Lung (tissue), 12 donors: ENCODE data around the gene ZNF765. TPM values are rescaled to one million over a fixed set of nuclear protein-coding genes. Genes with fewer than 3 reads are reported as not detected.
A peak's percentile ranks its signal among the peaks of the same experiment; 100 is the strongest.
"Not testable (repeated sequence)": the region's sequence is repeated elsewhere in the genome, so short reads cannot be mapped to it uniquely, and the experiment has no call there.

Experiments used
- ATAC-seq: fragments of 200-7000 bp; cut with Tn5 transposase; one replicate; pipeline ENCODE4 v1.9.1; 2020; ENCODE audit warnings: moderate number of reproducible peaks; ENCODE audit not compliant: insufficient read depth, low FRiP score
- DNase-seq, 3 donors: peaks; one replicate each; pipeline ENCODE4 v3.0.0-alpha.2; 2013 to 2017
- H3K27ac ChIP-seq, 2 donors: one replicate each; pipeline ENCODE4 v1.5.1; 2013; ENCODE audit warnings: mild to moderate bottlenecking in 2 of 2, moderate library complexity in 2 of 2, control low read depth in 1 of 2, inconsistent platforms in 1 of 2, low read depth in 1 of 2, low read length in 1 of 2
- H3K27me3 ChIP-seq, 3 donors: one replicate each; pipeline ENCODE4 v1.5.1; 2013; ENCODE audit warnings: low read length in 2 of 3; ENCODE audit not compliant: control insufficient read depth in 3 of 3, insufficient read depth in 3 of 3
- H3K36me3 ChIP-seq, 4 donors: one replicate each; pipeline ENCODE4 v1.5.1; 2013; ENCODE audit warnings: low read length in 4 of 4, mild to moderate bottlenecking in 1 of 4, moderate library complexity in 1 of 4; ENCODE audit not compliant: control insufficient read depth in 4 of 4, insufficient read depth in 4 of 4
- H3K4me1 ChIP-seq, 5 donors: one replicate each; pipeline ENCODE4 v1.5.1; 2013; ENCODE audit warnings: low read length in 5 of 5, mild to moderate bottlenecking in 2 of 5, moderate library complexity in 1 of 5; ENCODE audit not compliant: control insufficient read depth in 5 of 5, insufficient read depth in 5 of 5
- H3K4me3 ChIP-seq: one replicate; pipeline ENCODE4 v1.5.1; 2013; ENCODE audit warnings: mild to moderate bottlenecking, control low read depth, moderate library complexity
- H3K9ac ChIP-seq, 2 donors: one replicate each; pipeline ENCODE4 v1.5.1; 2013; ENCODE audit warnings: low read length in 2 of 2, control low read depth in 1 of 2; ENCODE audit not compliant: insufficient read depth in 1 of 2
- H3K9me3 ChIP-seq, 4 donors: one replicate each; pipeline ENCODE4 v1.5.1; 2013; ENCODE audit warnings: low read length in 3 of 4, mild to moderate bottlenecking in 1 of 4, moderate library complexity in 1 of 4; ENCODE audit not compliant: control insufficient read depth in 4 of 4, insufficient read depth in 3 of 4
- CTCF ChIP-seq: IDR thresholded peaks from 2 replicates; pipeline ENCODE4 v1.5.1; 2012; ENCODE audit warnings: mild to moderate bottlenecking; ENCODE audit errors: control extremely low read depth, extremely low read depth
- WGBS, 2 donors: extraction: QIAGEN DNeasy Blood & Tissue Kit; methylation state at CpG; one replicate each; pipeline ENCODE4 v1.1.7; 2013; 5-methylcytosine and 5-hydroxymethylcytosine counted together
- polyA plus RNA-seq, 2 donors: library from polyadenylated mRNA; stranded (reverse); fragments of 200-250 nt; gene quantifications; one replicate each; pipeline ENCODE4 v1.2.1, GENCODE V29; 2013
- total RNA-seq, 2 donors: library from RNA; depleted of rRNA in 1 of 2; stranded (reverse); fragments of >200 nt in 1 of 2; gene quantifications; one replicate each; pipeline ENCODE4 v1.2.1, GENCODE V29; 2014 to 2021
- donor health status: control.
- donor health status: control.
- donor health status: Bipolar disorder and iron deficiency.
- donor health status: healthy.
- donor health status: DM: yes; HTN: yes; CAD: no.

The ZNF765 gene
- total and polyA plus RNA-seq, 4 donors = 3.6 to 11.3 (median 6.4) TPM

GRCh38 chr19:53422551-53422950 lies 27.6 kb downstream of the ZNF765 start:
- Histone ChIP-seq H3K4me1 (peaks cover 0 to 3% (median 0%) of the 10 kb centered on the region in 5 donors), H3K27ac (no peak overlapping the region), H3K9me3 (no peaks in the 10 kb centered on the region), H3K9ac (no peak overlapping the region), H3K27me3 (no peaks in the 10 kb centered on the region), H3K36me3 (no peaks in the 10 kb centered on the region), H3K4me3 (no peak overlapping the region)
- DNase-seq = no peak
- no peak for ATAC-seq
- WGBS, 2 donors = 86 to 93% methylated on average over 5 of the region's 5 CpGs
- TF ChIP-seq CTCF = no peak

GRCh38 chr19:53423074-53423473 lies 28.1 kb downstream of the ZNF765 start:
- H3K9ac ChIP-seq, DNase-seq, H3K4me1 ChIP-seq, H3K9me3 ChIP-seq, ATAC-seq, H3K27me3 ChIP-seq, H3K4me3 ChIP-seq, H3K27ac ChIP-seq, H3K36me3 ChIP-seq: not testable (repeated sequence)
- 20 to 37% methylated on average over 11 of the region's 13 CpGs for WGBS, 2 donors

DNA sequence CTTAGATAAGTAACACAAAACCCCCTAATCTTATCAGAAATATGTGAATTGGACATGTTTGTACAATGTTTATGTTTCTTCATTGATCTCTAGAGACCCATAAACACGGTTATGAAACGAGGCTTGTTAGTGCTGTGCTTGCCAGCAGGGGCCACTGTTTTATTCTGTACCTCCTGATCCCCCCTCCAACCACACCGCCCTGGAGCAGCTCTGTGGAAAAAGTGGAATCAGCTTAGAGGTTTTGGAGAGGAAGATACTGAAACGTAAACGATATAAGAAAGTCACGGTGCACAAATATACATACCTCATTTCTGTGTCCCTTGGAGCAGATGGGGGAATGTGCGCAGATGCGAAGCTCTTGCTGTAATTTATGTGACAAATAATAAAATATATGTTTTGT lies 28.7 kb downstream of the ZNF765 start:
- ATAC-seq, H3K36me3 ChIP-seq, H3K4me1 ChIP-seq, H3K9ac ChIP-seq, H3K27me3 ChIP-seq, H3K4me3 ChIP-seq, H3K9me3 ChIP-seq, H3K27ac ChIP-seq: not testable (repeated sequence)
- WGBS, 2 donors = 44 to 57% methylated on average over 8 of the region's 8 CpGs
- peak; percentile 13 to 46 (median 20) for DNase-seq

GRCh38 chr19:53424968-53425597 lies 30.1 kb downstream of the ZNF765 start:
- peaks cover 0 to 3% (median 0%) of the 10 kb centered on the region in 5 donors for H3K4me1 ChIP-seq
- H3K9ac ChIP-seq = no peak overlapping the region
- DNase-seq (peak; percentile 73 to 87 (median 77)), ATAC-seq (peak; percentile 94)
- H3K9me3 ChIP-seq = no peaks in the 10 kb centered on the region
- TF ChIP-seq CTCF = peak; percentile 78
- H3K27ac ChIP-seq = no peak overlapping the region
- no peak overlapping the region for H3K4me3 ChIP-seq
- WGBS, 2 donors = 22% methylated on average over 9 of the region's 9 CpGs
- no peaks in the 10 kb centered on the region for H3K27me3 ChIP-seq
- H3K36me3 ChIP-seq = peaks cover 0 to 1% (median 0%) of the 10 kb centered on the region in 4 donors
